ENCODE results near the gene ZFR.

DNA sequence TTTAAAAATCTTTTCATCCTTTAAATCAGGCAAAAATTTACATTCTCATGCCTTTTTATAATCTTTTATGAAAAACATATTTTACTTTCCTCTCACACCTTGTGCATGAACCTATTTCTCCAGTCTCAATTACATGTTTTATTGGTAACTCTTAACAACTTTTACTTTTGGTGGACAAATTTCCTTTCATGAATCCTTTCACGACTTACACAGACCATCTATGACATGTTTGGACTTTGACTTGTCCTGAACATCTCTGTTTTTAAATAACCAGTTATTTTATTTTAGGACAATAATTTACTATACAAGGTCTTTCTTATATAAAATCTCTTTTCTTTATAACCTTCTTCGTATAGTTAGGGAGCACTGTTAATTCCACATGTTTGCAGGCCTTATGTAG lies 105.3 kb downstream of the ZFR start:
- TF ChIP-seq, protein P1, sequence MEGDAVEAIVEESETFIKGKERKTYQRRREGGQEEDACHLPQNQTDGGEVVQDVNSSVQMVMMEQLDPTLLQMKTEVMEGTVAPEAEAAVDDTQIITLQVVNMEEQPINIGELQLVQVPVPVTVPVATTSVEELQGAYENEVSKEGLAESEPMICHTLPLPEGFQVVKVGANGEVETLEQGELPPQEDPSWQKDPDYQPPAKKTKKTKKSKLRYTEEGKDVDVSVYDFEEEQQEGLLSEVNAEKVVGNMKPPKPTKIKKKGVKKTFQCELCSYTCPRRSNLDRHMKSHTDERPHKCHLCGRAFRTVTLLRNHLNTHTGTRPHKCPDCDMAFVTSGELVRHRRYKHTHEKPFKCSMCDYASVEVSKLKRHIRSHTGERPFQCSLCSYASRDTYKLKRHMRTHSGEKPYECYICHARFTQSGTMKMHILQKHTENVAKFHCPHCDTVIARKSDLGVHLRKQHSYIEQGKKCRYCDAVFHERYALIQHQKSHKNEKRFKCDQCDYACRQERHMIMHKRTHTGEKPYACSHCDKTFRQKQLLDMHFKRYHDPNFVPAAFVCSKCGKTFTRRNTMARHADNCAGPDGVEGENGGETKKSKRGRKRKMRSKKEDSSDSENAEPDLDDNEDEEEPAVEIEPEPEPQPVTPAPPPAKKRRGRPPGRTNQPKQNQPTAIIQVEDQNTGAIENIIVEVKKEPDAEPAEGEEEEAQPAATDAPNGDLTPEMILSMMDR (IDR thresholded peaks at IDR 0.05; ENCODE audit: poor library complexity), result no peak
- TF ChIP-seq EZH2 (IDR thresholded peaks at IDR 0.05; ENCODE audit: borderline replicate concordance) (no peak), EZH2phosphoT487 (IDR thresholded peaks at IDR 0.05; ENCODE audit: low read depth, severe bottlenecking, unreplicated experiment) (no peak)
